IMR-90 (cell line): ENCODE data around the gene MREG. TPM values are rescaled to one million over a fixed set of nuclear protein-coding genes. Genes with fewer than 3 reads are reported as not detected.

Source experiments
- ATAC-seq: fragments of 200-7000 bp; cut with Tn5 transposase; 2 replicates; pipeline ENCODE4 v1.9.1; 2020; ENCODE audit warnings: low read depth, mild to moderate bottlenecking, moderate library complexity
- BruUV-seq: library from RNA; stranded (reverse); fragments of 400-500 nt; replicated peaks from 2 replicates; lab custom pipeline; 2021; lab: Mats Ljungman, UMichigan
- CTCF ChIA-PET: fragments of 300-600 bp; formaldehyde crosslinking; extraction: SDS; loops from one replicate; lab custom pipeline; 2021; ENCODE audit warnings: antibody characterized with exemption; lab: Yijun Ruan, JAX
- POLR2A ChIA-PET: fragments of 300-600 bp; sonication (Branson Sonifier 250); formaldehyde crosslinking; loops from one replicate; lab custom pipeline; 2022; ENCODE audit warnings: antibody characterized with exemption; ENCODE audit not compliant: unreplicated experiment; lab: Charles Lee
- DNase-seq: peaks from one replicate; pipeline ENCODE4 v3.0.0; 2013
- H2AFZ ChIP-seq: replicated peaks from 2 replicates; pipeline ENCODE3; 2013; ENCODE audit warnings: low read length, mild to moderate bottlenecking; ENCODE audit not compliant: poor library complexity
- H2AK5ac ChIP-seq: 2 replicates; pipeline ENCODE4 v1.6.1; 2013; ENCODE audit warnings: low read depth, low read length, inconsistent platforms
- H2AK9ac ChIP-seq: replicated peaks from 2 replicates; pipeline ENCODE3; 2013; ENCODE audit warnings: mild to moderate bottlenecking, low read depth, low read length, moderate library complexity; ENCODE audit not compliant: poor library complexity
- H2BK120ac ChIP-seq: 2 replicates; pipeline ENCODE4 v1.6.1; 2013; ENCODE audit warnings: low read depth, low read length, inconsistent platforms
- H2BK15ac ChIP-seq: 3 replicates; pipeline ENCODE4 v1.6.1; 2013; ENCODE audit warnings: low read depth, low read length, inconsistent platforms
- H2BK20ac ChIP-seq: 2 replicates; pipeline ENCODE4 v1.6.1; 2013; ENCODE audit warnings: low read depth, mild to moderate bottlenecking, inconsistent platforms, low read length, moderate library complexity
- H2BK5ac ChIP-seq: 2 replicates; pipeline ENCODE4 v1.6.1; 2013; ENCODE audit warnings: mild to moderate bottlenecking, low read depth, low read length, inconsistent platforms; ENCODE audit not compliant: poor library complexity, severe bottlenecking
- H3K14ac ChIP-seq: replicated peaks from 2 replicates; pipeline ENCODE4 v1.6.1; 2013; ENCODE audit warnings: low read depth, low read length, inconsistent platforms
- H3K18ac ChIP-seq: 2 replicates; pipeline ENCODE4 v1.6.1; 2013; ENCODE audit warnings: low read depth, low read length, control low read depth
- H3K23ac ChIP-seq: 2 replicates; pipeline ENCODE4 v1.6.1; 2013; ENCODE audit warnings: low read depth, low read length, inconsistent platforms
- H3K27ac ChIP-seq: 2 replicates; pipeline ENCODE4 v1.5.1; 2013; ENCODE audit warnings: mild to moderate bottlenecking, control low read depth, low read length; ENCODE audit not compliant: insufficient read depth
- H3K27me3 ChIP-seq: 2 replicates; pipeline ENCODE4 v1.6.1; 2013; ENCODE audit warnings: low read length; ENCODE audit not compliant: control insufficient read depth, insufficient read depth
- H3K36me3 ChIP-seq: 2 replicates; pipeline ENCODE4 v1.6.1; 2013; ENCODE audit warnings: low read length, mixed read lengths; ENCODE audit not compliant: control insufficient read depth, insufficient read depth
- H3K4ac ChIP-seq: 2 replicates; pipeline ENCODE4 v1.6.1; 2013; ENCODE audit warnings: low read depth, low read length, inconsistent platforms
- H3K4me1 ChIP-seq: 2 replicates; pipeline ENCODE4 v1.6.1; 2013; ENCODE audit warnings: low read length, mixed read lengths; ENCODE audit not compliant: control insufficient read depth, insufficient read depth
- H3K4me2 ChIP-seq: 2 replicates; pipeline ENCODE4 v1.6.1; 2013; ENCODE audit warnings: low read depth, mild to moderate bottlenecking, control low read depth, low read length, moderate library complexity
- H3K4me3 ChIP-seq: 2 replicates; pipeline ENCODE4 v1.5.1; 2013; ENCODE audit warnings: low read depth, mild to moderate bottlenecking, control low read depth, low read length, moderate library complexity; ENCODE audit not compliant: insufficient read depth
- H3K56ac ChIP-seq: 2 replicates; pipeline ENCODE4 v1.6.1; 2013; ENCODE audit warnings: low read length, inconsistent platforms; ENCODE audit not compliant: insufficient read depth; ENCODE audit errors: extremely low read depth
- H3K79me1 ChIP-seq, 2 experiments: 2 replicates each; pipeline ENCODE4 v1.6.1; 2013; ENCODE audit warnings: low read length in 2 of 2, inconsistent platforms in 1 of 2, low read depth in 1 of 2
- H3K9ac ChIP-seq: 2 replicates; pipeline ENCODE4 v1.6.1; 2013; ENCODE audit warnings: low read depth, low read length, control low read depth
- H3K9me1 ChIP-seq: 2 replicates; pipeline ENCODE4 v1.6.1; 2013; ENCODE audit warnings: low read length, inconsistent platforms; ENCODE audit not compliant: insufficient read depth
- H3K9me3 ChIP-seq: 2 replicates; pipeline ENCODE4 v1.6.1; 2013; ENCODE audit warnings: low read length; ENCODE audit not compliant: control insufficient read depth, insufficient read depth
- H4K20me1 ChIP-seq: 2 replicates; pipeline ENCODE4 v1.6.1; 2013; ENCODE audit warnings: low read length, inconsistent platforms; ENCODE audit not compliant: insufficient read depth
- H4K5ac ChIP-seq: 2 replicates; pipeline ENCODE4 v1.6.1; 2013; ENCODE audit warnings: mild to moderate bottlenecking, low read depth, low read length, control low read depth
- H4K8ac ChIP-seq, 2 experiments: 2 replicates each; pipeline ENCODE4 v1.6.1; 2013; ENCODE audit warnings: low read depth in 2 of 2, low read length in 2 of 2, control low read depth in 1 of 2, inconsistent platforms in 1 of 2
- H4K91ac ChIP-seq: 2 replicates; pipeline ENCODE4 v1.6.1; 2013; ENCODE audit warnings: low read depth, low read length, inconsistent platforms; ENCODE audit not compliant: insufficient read depth
- BHLHE40 ChIP-seq: fragments of 150-350 bp; IDR thresholded peaks from 2 replicates; pipeline ENCODE4 v1.6.1; 2016; ENCODE audit warnings: mild to moderate bottlenecking, low read depth, low read length
- CEBPB ChIP-seq: IDR thresholded peaks from 2 replicates; pipeline ENCODE4 v1.6.1; 2012; ENCODE audit warnings: low read depth, low read length, improper control_type of control experiment
- FOS ChIP-seq: fragments of 150-350 bp; IDR thresholded peaks from 2 replicates; pipeline ENCODE4 v1.6.1; 2016; ENCODE audit warnings: low read depth, low read length
- MAFK ChIP-seq: IDR thresholded peaks from 2 replicates; pipeline ENCODE4 v1.6.1; 2012; ENCODE audit warnings: low read depth, low read length, improper control_type of control experiment
- MAZ ChIP-seq: IDR thresholded peaks from 2 replicates; pipeline ENCODE4 v1.6.1; 2012; ENCODE audit warnings: low read depth, mild to moderate bottlenecking, low read length, improper control_type of control experiment, moderate library complexity, borderline replicate concordance
- POLR2A ChIP-seq: IDR thresholded peaks from 2 replicates; pipeline ENCODE4 v1.6.1; 2012; ENCODE audit warnings: mild to moderate bottlenecking, low read depth, low read length
- RAD21 ChIP-seq: IDR thresholded peaks from 2 replicates; pipeline ENCODE4 v1.6.1; 2012; ENCODE audit warnings: low read length, improper control_type of control experiment
- RCOR1 ChIP-seq: IDR thresholded peaks from 2 replicates; pipeline ENCODE4 v1.6.1; 2012; ENCODE audit warnings: mild to moderate bottlenecking, low read length, improper control_type of control experiment; ENCODE audit not compliant: insufficient replicate concordance
- RFX5 ChIP-seq: IDR thresholded peaks from 2 replicates; pipeline ENCODE4 v1.8.0; 2012; ENCODE audit warnings: low read depth, mild to moderate bottlenecking, low read length, moderate library complexity
- SMC3 ChIP-seq: fragments of 150-350 bp; IDR thresholded peaks from 2 replicates; pipeline ENCODE4 v1.6.1; 2016; ENCODE audit warnings: low read depth, mild to moderate bottlenecking, antibody characterized with exemption, low read length, moderate library complexity
- WGBS, 2 experiments: methylation state at CpG; one replicate each; pipeline versions ENCODE4 v1.1.5 to v1.1.7; 2013; ENCODE audit warnings: missing lambda C conversion rate in 2 of 2; ENCODE audit not compliant: insufficient read length in 1 of 2; ENCODE audit errors: extremely low coverage in 2 of 2; 5-methylcytosine and 5-hydroxymethylcytosine counted together
- dilution Hi-C: fragments of 300-500 bp; cut with HindIII; formaldehyde crosslinking; loops from one replicate; pipeline ENCODE4 v1.14.3; 2018; ENCODE audit warnings: low sequenced_read_pairs; ENCODE audit not compliant: unreplicated experiment
- in situ Hi-C: fragments of 300-500 bp; cut with MboI; formaldehyde crosslinking; loops from 3 replicates; pipeline ENCODE4 v1.14.3; 2019; ENCODE audit warnings: low sequenced_read_pairs, inconsistent platforms, mixed read lengths
- intact Hi-C: fragments of 100-400 bp; cut with micrococcal nuclease; formaldehyde crosslinking; loops from 2 replicates; pipeline ENCODE4 v1.10.0; 2022
- polyA plus RNA-seq, 3 experiments: library from polyadenylated mRNA; depleted of rRNA; stranded (reverse); fragments of >200 nt; gene quantifications; 2 replicates each; pipeline ENCODE4 v1.2.3, GENCODE V29; 2012; ENCODE audit warnings: low replicate concordance in 1 of 3
- total RNA-seq: library from RNA; depleted of rRNA; stranded (reverse); fragments of >200 nt; gene quantifications from 2 replicates; pipeline ENCODE4 v1.2.3, GENCODE V29; 2012
- TF ChIP-seq, protein P1 (sequence below): fragments of 150-350 bp; IDR thresholded peaks from 2 replicates; pipeline ENCODE4 v1.6.1; 2017; ENCODE audit warnings: mild to moderate bottlenecking, antibody characterized with exemption, low read length, low read depth
- TF ChIP-seq, protein P2 (sequence below): conservative IDR thresholded peaks from 2 replicates; pipeline ENCODE4 v1.5.1; 2012; ENCODE audit warnings: mild to moderate bottlenecking, low read depth, low read length, improper control_type of control experiment
- TF ChIP-seq, protein P3 (sequence below): fragments of 150-350 bp; IDR thresholded peaks from 2 replicates; pipeline ENCODE4 v1.6.1; 2016; ENCODE audit warnings: low read depth, mild to moderate bottlenecking, low read length, moderate library complexity, borderline replicate concordance

Gene MREG
- total and polyA plus RNA-seq, 2 of the 4 experiments (the other 2 are of a cell fraction) = 1.0 to 1.8 TPM

DNA sequence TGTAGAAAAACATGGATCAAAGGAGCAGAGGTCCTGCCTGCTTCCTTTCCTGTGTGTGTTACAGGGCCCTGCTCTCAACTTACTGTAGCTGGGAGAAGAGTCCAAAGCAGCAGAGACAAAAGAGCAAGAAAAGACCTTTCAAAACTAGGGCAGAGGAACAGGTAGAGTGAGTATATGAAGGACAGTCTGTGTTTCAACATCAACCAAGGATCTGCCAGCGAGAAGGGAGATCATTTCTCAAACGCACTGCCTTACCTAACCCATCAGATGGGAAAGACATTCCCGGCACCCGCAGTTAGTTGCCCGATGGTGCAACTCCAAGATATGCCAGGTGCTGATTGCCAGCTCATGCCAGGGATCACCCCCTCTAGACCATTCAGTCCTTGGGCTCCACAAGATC lies 41.7 kb downstream of the MREG start:
- no peak for DNase-seq
- no peak overlapping the region for H2BK20ac ChIP-seq
- H2BK15ac ChIP-seq = no peak overlapping the region
- no peak for TF ChIP-seq MAZ
- no peak for TF ChIP-seq RFX5
- TF ChIP-seq, protein P1, sequence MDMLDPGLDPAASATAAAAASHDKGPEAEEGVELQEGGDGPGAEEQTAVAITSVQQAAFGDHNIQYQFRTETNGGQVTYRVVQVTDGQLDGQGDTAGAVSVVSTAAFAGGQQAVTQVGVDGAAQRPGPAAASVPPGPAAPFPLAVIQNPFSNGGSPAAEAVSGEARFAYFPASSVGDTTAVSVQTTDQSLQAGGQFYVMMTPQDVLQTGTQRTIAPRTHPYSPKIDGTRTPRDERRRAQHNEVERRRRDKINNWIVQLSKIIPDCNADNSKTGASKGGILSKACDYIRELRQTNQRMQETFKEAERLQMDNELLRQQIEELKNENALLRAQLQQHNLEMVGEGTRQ = no peak
- TF ChIP-seq, protein P2, sequence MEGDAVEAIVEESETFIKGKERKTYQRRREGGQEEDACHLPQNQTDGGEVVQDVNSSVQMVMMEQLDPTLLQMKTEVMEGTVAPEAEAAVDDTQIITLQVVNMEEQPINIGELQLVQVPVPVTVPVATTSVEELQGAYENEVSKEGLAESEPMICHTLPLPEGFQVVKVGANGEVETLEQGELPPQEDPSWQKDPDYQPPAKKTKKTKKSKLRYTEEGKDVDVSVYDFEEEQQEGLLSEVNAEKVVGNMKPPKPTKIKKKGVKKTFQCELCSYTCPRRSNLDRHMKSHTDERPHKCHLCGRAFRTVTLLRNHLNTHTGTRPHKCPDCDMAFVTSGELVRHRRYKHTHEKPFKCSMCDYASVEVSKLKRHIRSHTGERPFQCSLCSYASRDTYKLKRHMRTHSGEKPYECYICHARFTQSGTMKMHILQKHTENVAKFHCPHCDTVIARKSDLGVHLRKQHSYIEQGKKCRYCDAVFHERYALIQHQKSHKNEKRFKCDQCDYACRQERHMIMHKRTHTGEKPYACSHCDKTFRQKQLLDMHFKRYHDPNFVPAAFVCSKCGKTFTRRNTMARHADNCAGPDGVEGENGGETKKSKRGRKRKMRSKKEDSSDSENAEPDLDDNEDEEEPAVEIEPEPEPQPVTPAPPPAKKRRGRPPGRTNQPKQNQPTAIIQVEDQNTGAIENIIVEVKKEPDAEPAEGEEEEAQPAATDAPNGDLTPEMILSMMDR = no peak
- TF ChIP-seq RCOR1 = no peak
- TF ChIP-seq, protein P3, sequence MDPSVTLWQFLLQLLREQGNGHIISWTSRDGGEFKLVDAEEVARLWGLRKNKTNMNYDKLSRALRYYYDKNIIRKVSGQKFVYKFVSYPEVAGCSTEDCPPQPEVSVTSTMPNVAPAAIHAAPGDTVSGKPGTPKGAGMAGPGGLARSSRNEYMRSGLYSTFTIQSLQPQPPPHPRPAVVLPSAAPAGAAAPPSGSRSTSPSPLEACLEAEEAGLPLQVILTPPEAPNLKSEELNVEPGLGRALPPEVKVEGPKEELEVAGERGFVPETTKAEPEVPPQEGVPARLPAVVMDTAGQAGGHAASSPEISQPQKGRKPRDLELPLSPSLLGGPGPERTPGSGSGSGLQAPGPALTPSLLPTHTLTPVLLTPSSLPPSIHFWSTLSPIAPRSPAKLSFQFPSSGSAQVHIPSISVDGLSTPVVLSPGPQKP = no peak
- no peak for TF ChIP-seq RAD21
- TF ChIP-seq CEBPB = no peak
- no peak for TF ChIP-seq POLR2A
- TF ChIP-seq SMC3 = no peak
- TF ChIP-seq FOS = no peak
- no peak for TF ChIP-seq MAFK
- TF ChIP-seq BHLHE40 = no peak
- H2BK120ac ChIP-seq = no peak overlapping the region
- ATAC-seq = no peak
- no CpG with 5 or more reads among the region's 5 CpGs for WGBS, 2 experiments
- no peak overlapping the region for H2AK5ac ChIP-seq
- no peaks in the 10 kb centered on the region for H3K36me3 ChIP-seq
- H3K9me3 ChIP-seq = no peaks in the 10 kb centered on the region
- no peaks in the 10 kb centered on the region for H3K27me3 ChIP-seq
- no peak overlapping the region for H3K27ac ChIP-seq
- no peak overlapping the region for H3K4me2 ChIP-seq
- H4K91ac ChIP-seq = no peak overlapping the region
- no TSS peak for BruUV-seq
- H2AFZ ChIP-seq = no peak overlapping the region
- H4K5ac ChIP-seq = no peak overlapping the region
- ChIA-PET CTCF (no interaction called here), POLR2A (no interaction called here)
- H3K4ac ChIP-seq = no peak overlapping the region
- H3K56ac ChIP-seq = no peak overlapping the region
- H3K79me1 ChIP-seq = no peaks in the 10 kb centered on the region
- H3K14ac ChIP-seq = no peak overlapping the region
- no peak overlapping the region for H3K18ac ChIP-seq
- no peaks in the 10 kb centered on the region for H3K4me1 ChIP-seq
- no peak overlapping the region for H4K8ac ChIP-seq
- in situ Hi-C loops = no loop called here
- no peak overlapping the region for H3K9ac ChIP-seq
- no peaks in the 10 kb centered on the region for H3K9me1 ChIP-seq
- no peak overlapping the region for H2AK9ac ChIP-seq
- no peak overlapping the region for H2BK5ac ChIP-seq
- H4K20me1 ChIP-seq = no peaks in the 10 kb centered on the region
- no peak overlapping the region for H3K4me3 ChIP-seq
- no peak overlapping the region for H3K23ac ChIP-seq
- dilution Hi-C loops = no loop called here
- intact Hi-C loops = no loop called here
